Activated B cell treated with CpG ODN at 0.5 μM for 24 hours (primary cell): ENCODE measurements around the gene DLG1. TPM values are rescaled to one million over a fixed set of nuclear protein-coding genes. Genes with fewer than 3 reads are reported as not detected.
"Not testable (repeated sequence)": the region's sequence is repeated elsewhere in the genome, so short reads cannot be mapped to it uniquely, and the experiment has no call there.

Experiments
- ATAC-seq: fragments of 200-7000 bp; cut with Tn5 transposase; one replicate; pipeline ENCODE4 v1.10.0; 2021; ENCODE audit warnings: low read depth, mild to moderate bottlenecking, moderate library complexity
- CTCF ChIA-PET: fragments of 350-600 bp; sonication (Branson Sonifier 250); formaldehyde crosslinking; loops from one replicate; lab custom pipeline; 2021; ENCODE audit warnings: antibody characterized with exemption; lab: Charles Lee
- POLR2A ChIA-PET: fragments of 350-600 bp; sonication (Branson Sonifier 250); formaldehyde crosslinking; loops from one replicate; lab custom pipeline; 2021; ENCODE audit warnings: antibody characterized with exemption; lab: Charles Lee
- DNase-seq: peaks from one replicate; pipeline ENCODE4 v3.0.0; 2022
- H3K27ac Mint-ChIP-seq: one replicate; pipeline ENCODE4 v1.8.0; 2020; ENCODE audit warnings: mixed read lengths
- H3K27me3 Mint-ChIP-seq: one replicate; pipeline ENCODE4 v1.8.0; 2021; ENCODE audit warnings: mixed read lengths
- H3K36me3 Mint-ChIP-seq: one replicate; pipeline ENCODE4 v1.8.0; 2021; ENCODE audit warnings: low read depth, mixed read lengths
- H3K4me1 Mint-ChIP-seq: one replicate; pipeline ENCODE4 v1.8.0; 2021; ENCODE audit warnings: mixed read lengths
- H3K4me3 Mint-ChIP-seq: one replicate; pipeline ENCODE4 v1.8.0; 2020; ENCODE audit warnings: mild to moderate bottlenecking, mixed read lengths
- H3K9me3 Mint-ChIP-seq: one replicate; pipeline ENCODE4 v1.8.0; 2020; ENCODE audit warnings: mixed read lengths
- intact Hi-C: fragments of 100-400 bp; cut with micrococcal nuclease; formaldehyde crosslinking; loops from one replicate; pipeline ENCODE4 v1.15.1; 2024
- total RNA-seq: library from RNA; stranded (reverse); gene quantifications from 2 replicates; pipeline ENCODE4 v1.2.3, GENCODE V29; 2022
- TF ChIP-seq, protein P1 (sequence below): fragments of 200-600 bp; IDR thresholded peaks from one replicate; pipeline ENCODE4 v1.8.0; 2022; ENCODE audit warnings: antibody characterized with exemption, mild to moderate bottlenecking

The DLG1 gene
- total RNA-seq, 1 donor from 2014 or later: 102 TPM

DNA sequence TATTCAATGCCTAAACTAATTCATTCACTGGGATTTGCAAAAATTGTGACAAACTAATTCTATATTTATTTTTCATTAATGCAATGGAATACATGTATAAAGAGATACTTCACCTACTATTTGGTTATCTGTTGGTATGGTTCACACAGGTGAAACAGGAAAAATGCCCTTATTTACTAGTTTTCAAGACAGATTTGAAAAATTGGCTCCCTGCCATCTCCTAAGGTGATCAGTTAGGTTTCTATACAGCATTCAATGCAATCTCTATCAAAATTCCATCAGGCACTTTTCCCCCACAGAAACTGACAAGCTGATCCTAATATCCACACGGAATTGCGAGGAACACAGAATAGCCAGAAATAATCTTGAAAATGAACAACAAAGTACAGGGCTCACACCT lies 101.1 kb downstream of the DLG1 start:
- Mint-ChIP-seq H3K27me3 (no peaks in the 10 kb centered on the region), H3K4me3 (no peak overlapping the region), H3K27ac (no peak overlapping the region), H3K4me1 (peaks cover 19% of the 10 kb centered on the region), H3K36me3 (peaks cover 8% of the 10 kb centered on the region), H3K9me3 (peaks cover 4% of the 10 kb centered on the region)
- no peak for DNase-seq
- ChIA-PET CTCF (no interaction called here), POLR2A (no interaction called here)
- intact Hi-C loops: no loop called here
- TF ChIP-seq, protein P1, sequence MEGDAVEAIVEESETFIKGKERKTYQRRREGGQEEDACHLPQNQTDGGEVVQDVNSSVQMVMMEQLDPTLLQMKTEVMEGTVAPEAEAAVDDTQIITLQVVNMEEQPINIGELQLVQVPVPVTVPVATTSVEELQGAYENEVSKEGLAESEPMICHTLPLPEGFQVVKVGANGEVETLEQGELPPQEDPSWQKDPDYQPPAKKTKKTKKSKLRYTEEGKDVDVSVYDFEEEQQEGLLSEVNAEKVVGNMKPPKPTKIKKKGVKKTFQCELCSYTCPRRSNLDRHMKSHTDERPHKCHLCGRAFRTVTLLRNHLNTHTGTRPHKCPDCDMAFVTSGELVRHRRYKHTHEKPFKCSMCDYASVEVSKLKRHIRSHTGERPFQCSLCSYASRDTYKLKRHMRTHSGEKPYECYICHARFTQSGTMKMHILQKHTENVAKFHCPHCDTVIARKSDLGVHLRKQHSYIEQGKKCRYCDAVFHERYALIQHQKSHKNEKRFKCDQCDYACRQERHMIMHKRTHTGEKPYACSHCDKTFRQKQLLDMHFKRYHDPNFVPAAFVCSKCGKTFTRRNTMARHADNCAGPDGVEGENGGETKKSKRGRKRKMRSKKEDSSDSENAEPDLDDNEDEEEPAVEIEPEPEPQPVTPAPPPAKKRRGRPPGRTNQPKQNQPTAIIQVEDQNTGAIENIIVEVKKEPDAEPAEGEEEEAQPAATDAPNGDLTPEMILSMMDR: no peak
- ATAC-seq: no peak

DNA sequence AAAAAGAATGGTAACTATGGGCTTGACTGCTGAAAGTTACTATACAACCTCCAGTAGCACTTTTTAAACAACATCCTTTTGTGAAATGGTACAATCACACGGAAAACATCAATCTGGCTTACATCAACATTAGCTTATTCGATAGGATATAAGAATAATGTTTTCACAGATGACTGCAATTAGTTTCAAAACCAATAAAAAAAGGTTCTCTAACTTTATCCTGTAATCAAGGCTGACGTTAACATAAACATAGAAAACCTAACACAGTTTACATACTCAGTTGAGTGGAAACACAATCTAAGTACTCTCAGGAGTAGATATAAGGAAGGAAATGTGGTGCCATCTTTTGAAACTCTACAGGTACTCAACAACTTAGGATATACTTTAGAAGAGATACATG lies 102.2 kb downstream of the DLG1 start:
- Mint-ChIP-seq H3K4me1 (peaks cover 10% of the 10 kb centered on the region), H3K36me3 (peaks cover 12% of the 10 kb centered on the region), H3K9me3 (peaks cover 4% of the 10 kb centered on the region), H3K4me3 (no peak overlapping the region), H3K27me3 (no peaks in the 10 kb centered on the region), H3K27ac (no peak overlapping the region)
- CTCF ChIA-PET: no interaction called here
- DNase-seq: no peak
- POLR2A ChIA-PET: no interaction called here
- intact Hi-C loops: no loop called here
- no peak for ATAC-seq
- TF ChIP-seq, protein P1: no peak

DNA sequence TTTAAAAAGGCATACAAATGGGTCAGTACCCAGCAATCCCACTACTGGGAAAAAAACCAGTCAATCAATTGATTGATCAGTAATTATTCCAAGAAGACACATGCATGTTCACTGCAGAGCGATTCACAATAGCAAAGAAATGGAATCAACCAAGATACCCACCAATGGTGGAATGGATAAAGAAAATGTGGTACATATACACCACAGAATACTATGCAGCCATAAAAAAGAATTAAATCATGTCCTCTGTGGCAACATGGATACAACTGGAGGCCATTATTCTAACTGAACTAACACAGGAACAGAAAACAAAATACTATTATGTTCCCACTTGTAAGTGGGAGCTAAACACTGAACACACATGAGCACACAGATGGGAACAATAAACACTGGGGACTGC lies 103.1 kb downstream of the DLG1 start:
- Mint-ChIP-seq H3K4me3 (no peak overlapping the region), H3K27ac (no peak overlapping the region), H3K4me1 (peaks cover 2% of the 10 kb centered on the region), H3K36me3 (peaks cover 16% of the 10 kb centered on the region), H3K9me3 (peaks cover 4% of the 10 kb centered on the region), H3K27me3 (no peaks in the 10 kb centered on the region)
- DNase-seq (no peak), ATAC-seq (no peak)
- CTCF ChIA-PET: interaction anchor here (0.8 kb wide), 1 partner anchor 12 kb away, joined by 3 read pairs; no protein-coding TSS in a partner anchor
- intact Hi-C loops: no loop called here
- POLR2A ChIA-PET: no interaction called here
- TF ChIP-seq, protein P1: no peak

DNA sequence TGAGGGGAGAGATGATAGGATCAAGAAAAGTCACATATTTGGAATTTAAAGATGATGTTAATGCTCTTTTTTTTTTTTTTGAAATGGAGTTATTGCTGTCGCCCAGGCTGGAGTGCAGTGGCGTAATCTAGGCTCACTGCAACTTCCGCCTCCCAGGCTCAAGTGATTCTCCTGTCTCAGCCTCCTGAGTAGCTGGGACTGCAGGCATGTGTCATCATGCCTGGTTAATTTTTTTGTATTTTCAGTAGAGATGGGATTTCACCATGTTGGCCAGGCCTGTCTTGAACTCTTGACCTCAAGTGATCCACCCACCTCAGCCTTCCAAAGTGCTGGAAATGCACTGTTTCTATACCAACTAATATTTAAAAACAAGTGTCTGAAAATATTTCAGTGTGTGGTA lies 104.7 kb downstream of the DLG1 start:
- H3K27ac Mint-ChIP-seq, H3K27me3 Mint-ChIP-seq, H3K4me1 Mint-ChIP-seq, H3K9me3 Mint-ChIP-seq, CTCF ChIA-PET, intact Hi-C loops, H3K4me3 Mint-ChIP-seq, POLR2A ChIA-PET, DNase-seq, ATAC-seq: not testable (repeated sequence)
- peaks cover 16% of the 10 kb centered on the region for H3K36me3 Mint-ChIP-seq

DNA sequence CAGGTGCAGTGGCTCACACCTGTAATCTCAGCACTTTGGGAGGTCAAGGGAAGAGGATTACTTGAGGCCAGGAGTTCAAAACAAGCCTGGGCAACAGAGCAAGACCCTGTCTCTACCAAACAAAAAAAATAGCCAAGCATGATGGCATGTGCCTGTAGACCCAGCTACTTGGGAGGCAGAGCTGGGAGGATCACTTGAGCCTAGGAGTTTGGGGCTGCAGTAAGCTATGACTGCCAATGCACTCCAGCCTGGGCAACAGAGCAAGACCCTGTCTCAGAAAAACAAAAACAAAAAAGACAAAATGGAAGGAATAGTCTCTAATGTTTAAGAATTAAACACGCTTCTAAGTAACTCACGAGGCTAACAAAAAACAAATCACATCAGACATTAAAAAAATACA lies 106.5 kb downstream of the DLG1 start:
- intact Hi-C loops: no loop called here
- Mint-ChIP-seq H3K36me3 (peaks cover 16% of the 10 kb centered on the region), H3K4me3 (no peak overlapping the region), H3K4me1 (no peaks in the 10 kb centered on the region), H3K9me3 (peaks cover 4% of the 10 kb centered on the region), H3K27me3 (no peaks in the 10 kb centered on the region), H3K27ac (no peak overlapping the region)
- DNase-seq (no peak), ATAC-seq (no peak)
- TF ChIP-seq, protein P1: no peak
- CTCF ChIA-PET: no interaction called here
- POLR2A ChIA-PET: no interaction called here

DNA sequence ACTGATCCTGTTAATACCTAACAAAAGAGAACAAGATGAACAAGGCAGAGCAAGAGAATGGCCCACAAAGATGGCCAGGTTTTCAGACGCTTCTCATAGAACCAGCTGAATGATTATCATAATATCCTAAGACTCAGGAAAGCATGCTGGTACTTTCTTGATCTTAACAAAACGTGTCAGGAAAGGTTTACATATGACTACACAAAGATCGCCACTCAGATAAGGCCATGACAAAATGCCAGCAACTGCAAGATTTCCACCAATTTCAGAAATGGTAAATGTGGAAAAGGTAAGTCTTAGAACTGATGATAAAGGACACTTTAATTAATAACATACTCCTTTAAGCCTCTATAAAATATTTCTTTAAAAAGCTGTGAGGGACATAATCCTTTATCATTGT lies 108.8 kb downstream of the DLG1 start:
- DNase-seq (no peak), ATAC-seq (no peak)
- Mint-ChIP-seq H3K27ac (no peak overlapping the region), H3K4me3 (no peak overlapping the region), H3K36me3 (peaks cover 16% of the 10 kb centered on the region), H3K27me3 (no peaks in the 10 kb centered on the region), H3K4me1 (no peaks in the 10 kb centered on the region), H3K9me3 (no peaks in the 10 kb centered on the region)
- POLR2A ChIA-PET: no interaction called here
- TF ChIP-seq, protein P1: no peak
- intact Hi-C loops: no loop called here
- CTCF ChIA-PET: interaction anchor here (1.3 kb wide), 1 partner anchor 160 kb away, joined by 3 read pairs; the partner anchor contains the start of gene MELTF
